PC-9 (cell line): ENCODE results near the gene HMGB1.

Experiments used
- CTCF ChIP-seq: fragments of 200-600 bp; sonication (generic); conservative IDR thresholded peaks from 2 replicates; pipeline ENCODE4 v1.6.1; 2017; ENCODE audit warnings: mixed run types, antibody characterized with exemption, mild to moderate bottlenecking, moderate library complexity
- EZH2 ChIP-seq: fragments of 200-600 bp; sonication (generic); IDR thresholded peaks from 2 replicates; pipeline ENCODE4 v1.8.0; 2017; ENCODE audit warnings: antibody characterized with exemption, low read depth

GRCh38 chr13:30440910-30441703 lies 24.6 kb downstream of the HMGB1 start:
- no peak for TF ChIP-seq EZH2
- no peak for TF ChIP-seq CTCF
